ENCODE results near the gene SKAP1. TPM values are rescaled to one million over a fixed set of nuclear protein-coding genes. Genes with fewer than 3 reads are reported as not detected.

SKAP1 gene
- total RNA-seq, 4 donors from 2014 or later, result 1.1 to 1.7 (median 1.2) TPM

GRCh38 chr17:48388955-48389743 is 40.9 kb downstream of the SKAP1 start:
- no peaks in the 10 kb centered on the region for H3K4me1 ChIP-seq
- no peak overlapping the region for H3K27ac ChIP-seq (replicated peaks in 1 of 4)
- H3K9me3 ChIP-seq, result no peaks in the 10 kb centered on the region
- no peak for TF ChIP-seq CTCF (IDR thresholded peaks at IDR 0.05)
- TF ChIP-seq POLR2AphosphoS5 (IDR thresholded peaks at IDR 0.05), result no peak
- no peak for TF ChIP-seq POLR2A (IDR thresholded peaks at IDR 0.05; ENCODE audit: low read depth)
- no peak for TF ChIP-seq EP300 (IDR thresholded peaks at IDR 0.05)
- H3K36me3 ChIP-seq, result no peaks in the 10 kb centered on the region
- no peak for DNase-seq (ENCODE audit: extremely low spot score)
- intact Hi-C loops (cut with DNase I), result no loop called here
- 76% methylated on average over 5 of the region's 5 CpGs for WGBS
- no peak overlapping the region for H3K4me3 ChIP-seq
- peaks cover 0 to 47% (median 5%) of the 10 kb centered on the region in 4 donors for H3K27me3 ChIP-seq

- TF ChIP-seq POLR2AphosphoS5 (IDR thresholded peaks at IDR 0.05), result no peak
- TF ChIP-seq CTCF (IDR thresholded peaks at IDR 0.05), result no peak
- TF ChIP-seq EP300 (IDR thresholded peaks at IDR 0.05), result no peak
- no peak for TF ChIP-seq POLR2A (IDR thresholded peaks at IDR 0.05; ENCODE audit: low read depth)
- Histone ChIP-seq H3K27me3 (peaks cover 0 to 59% (median 5%) of the 10 kb centered on the region in 4 donors), H3K36me3 (no peaks in the 10 kb centered on the region), H3K9me3 (no peaks in the 10 kb centered on the region), H3K4me1 (no peaks in the 10 kb centered on the region), H3K27ac (replicated peaks in 1 of 4) (no peak overlapping the region), H3K4me3 (no peak overlapping the region)
- intact Hi-C loops (cut with DNase I), result no loop called here
- WGBS, result 96% methylated on average over 1 of the region's 1 CpG
- no peak for DNase-seq (ENCODE audit: extremely low spot score)
These were observed 43.2 kb downstream of the SKAP1 start for GRCh38 chr17:48386826-48387225.

GRCh38 chr17:48385319-48385718 is 44.7 kb downstream of the SKAP1 start:
- Histone ChIP-seq H3K4me3 (no peak overlapping the region), H3K4me1 (no peaks in the 10 kb centered on the region), H3K9me3 (no peaks in the 10 kb centered on the region), H3K36me3 (no peaks in the 10 kb centered on the region), H3K27ac (replicated peaks in 1 of 4) (no peak overlapping the region), H3K27me3 (peaks cover 0 to 66% (median 5%) of the 10 kb centered on the region in 4 donors)
- TF ChIP-seq CTCF (IDR thresholded peaks at IDR 0.05), result no peak
- TF ChIP-seq POLR2A (IDR thresholded peaks at IDR 0.05; ENCODE audit: low read depth), result no peak
- no peak for TF ChIP-seq POLR2AphosphoS5 (IDR thresholded peaks at IDR 0.05)
- intact Hi-C loops (cut with DNase I), result no loop called here
- DNase-seq (ENCODE audit: extremely low spot score), result no peak
- 47% methylated on average over 1 of the region's 1 CpG for WGBS

GRCh38 chr17:48384164-48384563 is 45.9 kb downstream of the SKAP1 start:
- Histone ChIP-seq H3K4me1 (no peaks in the 10 kb centered on the region), H3K36me3 (no peaks in the 10 kb centered on the region), H3K9me3 (no peaks in the 10 kb centered on the region), H3K27ac (replicated peaks in 1 of 4) (no peak overlapping the region), H3K4me3 (no peak overlapping the region), H3K27me3 (peaks cover 0 to 75% (median 5%) of the 10 kb centered on the region in 4 donors)
- 86% methylated on average over 3 of the region's 3 CpGs for WGBS
- intact Hi-C loops (cut with DNase I), result no loop called here
- no peak for DNase-seq (ENCODE audit: extremely low spot score)
- TF ChIP-seq POLR2AphosphoS5 (IDR thresholded peaks at IDR 0.05), result no peak
- no peak for TF ChIP-seq POLR2A (IDR thresholded peaks at IDR 0.05; ENCODE audit: low read depth)
- TF ChIP-seq EP300 (IDR thresholded peaks at IDR 0.05), result no peak
- no peak for TF ChIP-seq CTCF (IDR thresholded peaks at IDR 0.05)

Measured in esophagus muscularis mucosa (tissue), 4 donors.